Measurements from ENCODE around the gene IL1F10.

The IL1F10 gene

GRCh38 chr2:113112871-113113270, 45.1 kb downstream of the IL1F10 start:
- H3K4me3 ChIP-seq (ENCODE audit: low read depth, low read length), result no peak overlapping the region
- TF ChIP-seq, protein P1, sequence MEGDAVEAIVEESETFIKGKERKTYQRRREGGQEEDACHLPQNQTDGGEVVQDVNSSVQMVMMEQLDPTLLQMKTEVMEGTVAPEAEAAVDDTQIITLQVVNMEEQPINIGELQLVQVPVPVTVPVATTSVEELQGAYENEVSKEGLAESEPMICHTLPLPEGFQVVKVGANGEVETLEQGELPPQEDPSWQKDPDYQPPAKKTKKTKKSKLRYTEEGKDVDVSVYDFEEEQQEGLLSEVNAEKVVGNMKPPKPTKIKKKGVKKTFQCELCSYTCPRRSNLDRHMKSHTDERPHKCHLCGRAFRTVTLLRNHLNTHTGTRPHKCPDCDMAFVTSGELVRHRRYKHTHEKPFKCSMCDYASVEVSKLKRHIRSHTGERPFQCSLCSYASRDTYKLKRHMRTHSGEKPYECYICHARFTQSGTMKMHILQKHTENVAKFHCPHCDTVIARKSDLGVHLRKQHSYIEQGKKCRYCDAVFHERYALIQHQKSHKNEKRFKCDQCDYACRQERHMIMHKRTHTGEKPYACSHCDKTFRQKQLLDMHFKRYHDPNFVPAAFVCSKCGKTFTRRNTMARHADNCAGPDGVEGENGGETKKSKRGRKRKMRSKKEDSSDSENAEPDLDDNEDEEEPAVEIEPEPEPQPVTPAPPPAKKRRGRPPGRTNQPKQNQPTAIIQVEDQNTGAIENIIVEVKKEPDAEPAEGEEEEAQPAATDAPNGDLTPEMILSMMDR (IDR thresholded peaks at IDR 0.05; ENCODE audit: low read depth, low read length), result no peak

- TF ChIP-seq, protein P1 (IDR thresholded peaks at IDR 0.05; ENCODE audit: low read depth, low read length), result no peak
These were observed 46.0 kb downstream of the IL1F10 start for GRCh38 chr2:113113807-113114206.

GRCh38 chr2:113114224-113114945, 46.6 kb downstream of the IL1F10 start:
- TF ChIP-seq, protein P1 (IDR thresholded peaks at IDR 0.05; ENCODE audit: low read depth, low read length), result no peak
- H3K4me3 ChIP-seq (ENCODE audit: low read depth, low read length), result no peak overlapping the region

More at GRCh38 chr2:113113807-113114206, 46.0 kb downstream of the IL1F10 start:
- H3K4me3 ChIP-seq (ENCODE audit: low read depth, low read length), result no peak overlapping the region

DNA sequence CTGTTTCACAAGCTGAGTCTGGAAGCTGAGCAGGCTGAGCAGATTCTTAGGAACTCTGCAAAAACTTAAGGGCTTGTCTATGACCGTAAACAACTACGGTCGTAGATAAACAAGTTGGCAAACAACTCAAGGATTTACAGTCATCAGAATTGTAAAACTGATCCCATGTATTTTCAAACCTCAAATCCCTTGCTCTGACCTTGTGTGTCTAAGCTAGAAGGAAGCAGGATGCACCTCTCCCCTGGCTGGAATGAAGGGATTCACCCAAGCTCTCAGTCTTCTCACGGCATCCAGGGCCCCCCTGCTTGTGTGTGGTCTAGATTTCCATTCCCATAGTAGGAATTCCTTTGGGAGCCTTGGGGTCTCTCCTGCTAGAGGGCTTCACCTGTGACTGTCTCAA, 47.2 kb downstream of the IL1F10 start:
- H3K4me3 ChIP-seq (ENCODE audit: low read depth, low read length), result no peak overlapping the region
- TF ChIP-seq, protein P1 (IDR thresholded peaks at IDR 0.05; ENCODE audit: low read depth, low read length), result no peak

DNA sequence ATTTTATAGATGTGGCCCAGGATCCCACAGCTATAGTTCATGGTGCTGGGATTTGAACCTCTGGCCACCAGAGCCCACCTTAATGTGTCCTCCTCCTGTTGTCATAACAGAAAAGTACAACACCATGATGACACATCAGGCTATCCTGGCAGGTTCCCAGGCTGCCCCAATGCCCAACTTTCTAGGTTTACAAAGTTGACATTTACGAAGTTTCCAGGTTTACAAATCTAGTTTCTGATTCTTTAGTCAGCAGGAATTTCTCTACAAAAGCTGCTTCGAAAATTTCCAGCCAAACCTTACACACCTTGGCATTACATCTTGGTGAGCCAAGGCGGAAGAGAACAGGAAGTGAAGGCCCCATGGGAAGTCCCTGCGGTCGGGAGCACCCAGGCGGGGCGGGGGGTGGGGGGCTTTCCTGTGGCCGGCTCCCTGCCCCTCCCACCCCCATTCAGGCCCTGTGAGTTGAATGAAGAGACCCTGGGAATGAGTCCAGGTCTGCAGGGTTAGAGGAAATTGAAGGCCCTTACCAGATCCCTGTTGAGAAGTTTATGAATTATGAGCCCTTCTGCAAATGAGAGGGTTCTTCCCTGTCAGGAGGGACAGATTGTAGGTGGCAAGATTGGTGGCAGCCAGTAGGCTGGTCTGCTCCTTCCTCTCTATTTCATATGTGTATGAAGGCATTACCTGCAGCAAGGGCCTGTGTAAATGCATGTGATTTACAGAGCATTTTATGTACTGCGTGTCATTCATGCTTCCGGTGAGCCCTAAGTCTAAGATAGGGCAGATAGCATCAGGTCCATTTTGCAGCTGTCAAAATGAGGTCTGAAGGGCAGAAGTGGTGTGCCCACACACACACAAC, 48.6 kb downstream of the IL1F10 start:
- H3K4me3 ChIP-seq (ENCODE audit: low read depth, low read length), result no peak overlapping the region
- TF ChIP-seq, protein P1 (IDR thresholded peaks at IDR 0.05; ENCODE audit: low read depth, low read length), result no peak

DNA sequence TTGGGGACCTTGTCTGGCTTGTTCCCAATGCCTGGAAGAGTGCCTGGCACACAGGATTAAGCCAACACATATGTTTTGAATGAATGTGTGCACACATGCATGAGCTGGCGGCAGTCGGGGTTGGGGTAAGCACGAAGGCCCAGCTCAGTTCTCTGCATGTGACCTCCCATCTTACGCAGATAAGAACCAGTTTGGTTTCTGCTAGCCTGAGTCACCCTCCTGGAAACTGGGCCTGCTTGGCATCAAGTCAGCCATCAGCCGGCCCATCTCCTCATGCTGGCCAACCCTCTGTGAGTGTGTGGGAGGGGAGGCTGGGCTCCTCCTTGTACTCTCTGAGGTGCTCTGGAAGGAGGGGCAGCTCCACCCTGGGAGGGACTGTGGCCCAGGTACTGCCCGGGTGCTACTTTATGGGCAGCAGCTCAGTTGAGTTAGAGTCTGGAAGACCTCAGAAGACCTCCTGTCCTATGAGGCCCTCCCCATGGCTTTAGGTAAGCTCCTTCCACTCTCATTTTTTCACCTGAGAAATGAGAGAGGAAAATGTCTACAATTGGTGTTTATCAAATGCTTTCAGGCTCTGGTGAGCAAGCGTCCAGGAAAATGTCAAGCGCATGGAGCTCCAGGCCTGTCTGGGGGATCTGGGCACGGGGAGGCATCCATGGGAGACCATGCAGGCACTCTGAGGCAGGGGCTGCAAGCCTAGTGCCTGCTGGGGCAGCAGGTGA, 49.9 kb downstream of the IL1F10 start:
- TF ChIP-seq, protein P1 (IDR thresholded peaks at IDR 0.05; ENCODE audit: low read depth, low read length), result no peak
- H3K4me3 ChIP-seq (ENCODE audit: low read depth, low read length), result no peak overlapping the region

Data from WI38 (cell line).